ENCODE results near the gene NPHP4.

Gene NPHP4

GRCh38 chr1:5849550-5849949 is 142.7 kb downstream of the NPHP4 start:
- DNase-seq (ENCODE audit: low read depth), result no peak

- DNase-seq (ENCODE audit: low read depth), result no peak
Measured at GRCh38 chr1:5847013-5847659, 145.1 kb downstream of the NPHP4 start.

DNA sequence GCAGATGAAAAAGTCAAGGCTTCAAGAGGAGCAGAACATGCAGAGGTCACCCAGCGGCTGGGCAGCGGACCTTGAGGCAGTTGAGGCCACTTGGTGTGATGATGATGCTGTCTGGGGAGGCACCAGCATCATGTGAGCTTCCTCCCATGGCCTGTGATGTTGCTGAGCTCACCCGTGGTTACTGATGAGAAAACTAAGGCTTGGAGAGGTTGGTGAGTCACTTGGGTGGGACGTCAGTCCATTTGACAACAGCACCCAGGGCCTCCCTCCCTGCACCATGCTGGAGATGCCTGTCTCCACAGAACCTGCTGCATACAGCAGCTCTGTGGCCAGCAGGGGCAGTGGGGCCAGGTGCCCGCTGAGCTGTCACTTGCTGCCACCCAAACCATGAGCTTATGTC is 146.8 kb downstream of the NPHP4 start:
- DNase-seq (ENCODE audit: low read depth), result no peak

GRCh38 chr1:5844442-5844841 is 147.8 kb downstream of the NPHP4 start:
- no peak for DNase-seq (ENCODE audit: low read depth)

DNA sequence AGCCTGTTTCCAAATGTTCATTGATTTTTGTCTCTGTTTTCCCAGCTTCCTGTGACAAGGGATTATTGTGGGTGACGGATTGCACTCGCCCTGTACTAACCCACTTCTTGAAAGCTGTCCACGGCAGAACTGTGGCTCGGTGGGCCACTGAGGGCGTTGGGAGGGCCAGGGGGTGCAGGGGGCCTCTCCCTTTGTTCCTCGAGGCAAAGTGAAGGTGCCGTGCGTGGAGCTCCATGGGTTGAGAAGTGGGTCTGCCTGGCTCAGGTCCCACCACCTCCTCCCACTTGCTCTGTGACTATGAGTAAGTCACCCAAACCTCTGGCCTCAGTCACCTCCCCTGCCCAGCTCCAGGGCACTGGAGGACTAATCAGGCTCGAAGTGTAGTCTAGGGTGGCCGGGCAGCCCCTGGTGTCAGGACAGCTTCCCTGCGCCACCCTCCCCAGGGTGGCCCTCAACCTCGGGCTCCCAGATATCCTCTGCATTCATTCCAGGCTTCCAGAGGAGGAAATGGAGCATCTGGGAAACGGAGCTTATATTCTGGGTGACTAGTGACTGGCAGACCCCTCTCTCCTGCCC is 148.6 kb downstream of the NPHP4 start:
- DNase-seq (ENCODE audit: low read depth), result no peak

DNA sequence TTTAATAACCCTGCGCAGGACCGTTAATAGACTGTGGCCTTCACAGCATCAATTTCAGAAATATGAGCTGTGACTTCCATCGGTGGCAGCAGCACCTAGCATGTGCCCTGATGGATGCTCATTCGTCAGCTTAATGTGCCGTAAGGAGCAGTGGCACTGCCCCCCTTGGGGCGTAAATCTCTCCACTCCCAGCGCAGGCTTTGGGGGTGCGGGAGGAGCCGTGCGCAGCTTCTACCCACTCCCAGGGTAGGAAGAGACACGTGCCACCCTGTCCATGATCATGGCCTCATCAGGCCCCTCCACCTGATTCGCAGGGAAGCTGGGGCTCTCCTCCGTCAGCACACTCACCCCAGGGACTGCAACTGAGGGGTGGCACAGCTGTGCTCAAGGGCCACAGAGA is 149.5 kb downstream of the NPHP4 start:
- no peak for DNase-seq (ENCODE audit: low read depth)

DNA sequence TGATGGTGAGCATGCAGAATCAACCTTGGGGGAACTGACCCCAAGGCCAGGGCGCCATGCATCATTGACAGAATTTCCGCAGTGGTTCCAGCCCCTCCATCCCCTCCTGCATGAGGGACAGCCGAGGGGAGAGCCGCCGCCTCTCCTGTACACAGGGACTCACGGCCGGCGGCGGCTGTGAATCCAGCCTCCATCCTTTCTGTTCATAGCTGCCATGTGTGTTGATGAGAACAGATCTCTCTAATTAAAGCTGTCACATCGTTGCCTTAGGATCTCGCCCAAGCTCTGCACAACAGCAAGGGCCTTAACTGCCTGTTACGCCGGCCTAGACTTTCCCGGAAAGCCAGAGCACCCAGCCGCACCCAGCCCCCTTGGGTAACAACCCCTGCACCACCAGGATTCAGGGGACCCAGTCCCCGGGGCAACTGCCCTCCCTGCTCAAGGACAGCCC is 151.6 kb downstream of the NPHP4 start:
- no peak for DNase-seq (ENCODE audit: low read depth)

- DNase-seq (ENCODE audit: low read depth), result no peak
Measured at GRCh38 chr1:5839881-5840550, 152.2 kb downstream of the NPHP4 start.

DNA sequence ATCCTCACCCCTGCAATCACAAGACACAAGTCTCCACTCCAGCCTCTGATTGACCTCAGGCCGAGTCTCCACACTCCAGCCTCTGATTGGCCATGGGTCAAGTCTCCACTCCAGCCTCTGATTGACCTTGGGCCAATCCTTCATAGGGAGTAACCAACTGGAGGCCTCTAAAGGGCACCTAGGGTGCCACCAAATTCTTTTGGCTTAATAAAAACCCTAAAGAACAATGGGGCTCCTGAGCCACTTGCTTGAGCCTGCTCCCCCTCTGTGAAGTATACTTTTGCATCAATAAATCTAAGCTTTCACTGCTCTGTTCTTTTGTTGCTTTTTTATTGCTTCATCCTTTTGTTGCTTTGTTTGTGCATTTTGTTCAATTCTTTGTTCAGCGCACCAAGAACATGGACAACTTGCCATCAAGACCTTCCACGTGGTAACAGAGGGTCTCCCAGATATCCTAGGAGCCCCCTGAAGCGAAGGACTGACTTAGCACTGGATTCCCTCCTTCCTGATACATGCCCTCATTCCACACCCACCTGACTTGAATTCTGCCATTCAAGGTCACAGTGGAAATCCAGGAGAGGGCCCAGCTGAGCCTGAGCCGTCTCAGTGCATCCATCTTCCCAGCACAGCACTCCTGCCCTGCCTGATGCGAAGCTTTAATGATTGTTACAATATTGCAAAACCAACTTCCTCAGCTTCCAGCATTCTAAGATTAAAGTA is 152.9 kb downstream of the NPHP4 start:
- DNase-seq (ENCODE audit: low read depth), result no peak

- no peak for DNase-seq (ENCODE audit: low read depth)
Measured at GRCh38 chr1:5837976-5838653, 154.1 kb downstream of the NPHP4 start.

GRCh38 chr1:5836776-5837440 is 155.3 kb downstream of the NPHP4 start:
- no peak for DNase-seq (ENCODE audit: low read depth)

DNA sequence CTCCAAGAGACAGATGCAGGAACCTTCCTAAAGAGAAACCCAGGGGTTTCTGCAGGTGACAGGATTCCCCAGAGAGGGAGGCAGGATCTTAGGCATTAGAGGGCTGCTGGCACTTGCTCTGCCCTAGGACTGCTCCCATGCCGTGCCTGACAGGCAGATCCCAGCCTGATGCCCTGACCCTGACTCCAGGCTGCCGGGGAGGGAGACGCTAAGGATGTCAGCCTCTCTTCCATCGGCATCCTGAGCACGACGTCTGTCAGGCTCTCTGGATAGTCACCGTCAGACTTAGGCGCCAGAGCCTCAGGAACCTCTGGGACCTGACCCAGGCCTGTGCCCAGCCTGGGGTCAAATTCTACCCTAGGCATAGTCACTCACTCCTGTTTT is 157.1 kb downstream of the NPHP4 start:
- no peak for DNase-seq (ENCODE audit: low read depth)

DNA sequence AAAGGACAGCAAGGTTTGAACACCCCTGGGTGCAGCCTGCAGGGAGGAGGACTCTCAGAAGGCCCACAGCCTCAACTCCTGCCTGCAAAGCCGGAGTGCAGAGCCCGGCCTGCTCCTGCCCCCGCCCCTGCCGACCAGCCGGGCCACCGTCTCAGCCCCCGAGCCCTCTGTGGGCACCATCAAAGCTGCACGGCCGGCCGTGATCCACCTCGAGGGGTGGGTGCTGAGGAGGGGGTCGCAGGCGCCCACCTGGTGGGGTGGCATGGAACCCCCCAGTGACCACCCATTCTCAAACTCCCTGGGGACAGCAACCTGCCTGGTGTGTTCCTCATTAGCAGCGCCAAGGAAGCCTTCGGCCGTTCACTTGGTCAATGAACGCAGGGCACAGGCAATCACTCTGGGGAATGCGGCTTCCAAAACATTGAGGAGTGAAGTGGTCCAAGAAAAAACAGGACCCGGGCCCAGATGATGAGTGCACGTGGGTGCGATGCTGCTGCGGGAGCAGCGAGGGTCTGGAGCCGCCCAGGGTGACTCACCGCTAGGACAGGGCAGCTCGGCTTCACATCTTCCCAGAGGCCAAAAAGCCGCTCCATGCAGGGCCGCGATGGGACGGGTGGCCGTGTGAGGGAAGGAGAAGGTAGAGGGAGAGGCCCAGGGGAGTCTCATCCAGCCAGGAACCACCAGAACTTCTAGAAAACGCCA is 157.6 kb downstream of the NPHP4 start:
- no peak for DNase-seq (ENCODE audit: low read depth)

DNA sequence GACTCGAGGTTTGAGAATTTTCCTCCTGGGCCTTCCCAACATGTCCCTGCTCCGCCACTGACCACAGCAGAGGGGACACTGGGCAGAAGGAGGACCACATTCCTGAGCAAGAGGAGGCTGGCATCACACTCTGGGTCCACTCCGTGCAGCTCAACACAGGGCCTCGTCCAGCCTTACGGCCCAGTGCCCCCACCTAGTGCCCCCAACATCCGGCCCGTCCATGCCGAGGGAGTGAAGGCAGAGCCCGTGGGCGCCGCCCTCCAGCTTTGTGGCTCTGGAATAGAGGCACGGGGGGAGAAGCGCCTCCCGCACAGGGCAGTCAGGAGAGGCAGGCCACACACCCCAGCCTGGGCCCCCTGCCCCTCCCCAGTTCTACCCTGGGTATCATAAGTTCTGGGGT is 158.3 kb downstream of the NPHP4 start:
- DNase-seq (ENCODE audit: low read depth), result no peak

- no peak for DNase-seq (ENCODE audit: low read depth)
Measured at GRCh38 chr1:5832916-5833895, 159.0 kb downstream of the NPHP4 start.

- no peak for DNase-seq (ENCODE audit: low read depth)
Measured at GRCh38 chr1:5831600-5832335, 160.5 kb downstream of the NPHP4 start.

GRCh38 chr1:5830771-5831599 is 161.2 kb downstream of the NPHP4 start:
- DNase-seq (ENCODE audit: low read depth), result no peak

DNA sequence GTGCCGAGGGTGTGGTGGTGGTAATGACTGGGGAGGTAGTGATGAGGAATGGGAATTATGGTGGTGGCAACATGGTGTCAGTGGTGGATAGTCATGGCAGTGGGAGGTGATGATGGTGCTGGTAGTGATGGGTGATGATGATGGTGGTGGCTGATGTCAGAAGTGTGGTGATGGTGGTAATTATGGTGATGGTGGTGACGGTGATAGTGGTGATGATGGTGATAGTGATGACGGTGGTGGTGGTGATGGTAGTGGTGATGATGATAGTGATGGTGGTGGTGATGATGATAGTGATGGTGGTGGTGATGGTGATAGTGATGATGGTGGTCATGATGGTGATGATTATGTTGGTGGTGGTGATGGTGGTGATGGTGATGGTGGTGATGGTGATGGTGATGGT is 162.8 kb downstream of the NPHP4 start:
- no peak for DNase-seq (ENCODE audit: low read depth)
